Stimulated activated CD8-positive, alpha-beta memory T cell treated with anti-CD3 and anti-CD28 coated beads, Interleukin-15, amount 100 ng/mL, for 24 hours (primary cell): ENCODE results near the gene HPGDS.
"Not testable (repeated sequence)": the region's sequence is repeated elsewhere in the genome, so short reads cannot be mapped to it uniquely, and the experiment has no call there.

Experiments
- DNase-seq: peaks from one replicate; pipeline ENCODE4 v3.0.0-alpha.2; 2020; ENCODE audit warnings: low read depth

HPGDS gene

DNA sequence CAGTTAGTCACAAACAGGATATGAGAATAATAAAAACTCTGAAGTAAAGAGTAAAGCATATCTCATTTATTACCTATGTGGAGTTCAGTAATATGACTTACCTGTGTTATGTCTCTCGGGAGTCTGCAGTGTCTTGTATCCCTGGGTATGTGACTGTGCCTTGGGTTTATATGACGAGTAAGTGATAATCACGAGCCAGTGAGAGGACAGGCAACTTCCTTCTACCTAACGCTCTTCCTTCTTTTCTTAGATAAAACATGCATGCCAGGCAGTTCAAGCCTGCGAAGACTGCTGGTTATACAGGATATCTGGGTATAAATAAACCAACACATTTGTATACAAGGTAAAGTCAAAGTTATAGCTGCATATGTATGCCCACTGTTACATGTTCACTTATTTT, at the start of gene HPGDS:
Gene HPGDS (minus strand): TSS at position 143 of the 400 bp plus-strand sequence. CDS start 8,207 bp downstream, outside the sequence.
- DNase-seq: no peak

DNA sequence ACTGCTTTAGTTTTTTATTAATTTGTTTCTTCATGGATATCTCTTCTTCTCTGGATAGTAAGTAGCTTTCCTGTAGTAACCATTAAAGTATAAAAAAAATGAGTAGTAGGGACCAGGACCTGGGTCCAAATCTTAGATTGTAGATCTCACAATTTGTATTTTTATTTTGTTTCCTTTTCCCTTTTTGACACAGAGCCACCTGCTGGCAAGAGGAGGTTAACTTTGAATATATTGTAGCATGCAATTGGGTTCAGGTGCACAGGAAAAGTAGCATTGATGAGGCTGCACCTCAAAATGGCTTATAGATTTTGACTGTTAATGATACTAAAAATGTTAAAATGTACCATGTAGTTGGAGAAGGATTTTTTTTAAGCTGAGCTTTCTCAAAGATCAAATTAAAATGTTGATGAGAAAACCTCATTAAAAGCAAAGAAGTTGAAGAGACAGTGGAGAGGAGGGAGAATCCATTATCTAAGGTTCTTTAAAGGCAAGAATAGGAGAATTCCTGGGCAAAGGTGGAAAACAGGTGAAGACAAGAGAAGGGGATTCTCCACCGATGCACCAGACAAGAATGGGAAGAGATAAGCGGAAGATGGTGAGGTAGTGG, 48.3 kb upstream of the HPGDS start:
- DNase-seq: no peak

- DNase-seq: no peak
Observed at GRCh38 chr4:94389595-94390267, 47.1 kb upstream of the HPGDS start.

DNA sequence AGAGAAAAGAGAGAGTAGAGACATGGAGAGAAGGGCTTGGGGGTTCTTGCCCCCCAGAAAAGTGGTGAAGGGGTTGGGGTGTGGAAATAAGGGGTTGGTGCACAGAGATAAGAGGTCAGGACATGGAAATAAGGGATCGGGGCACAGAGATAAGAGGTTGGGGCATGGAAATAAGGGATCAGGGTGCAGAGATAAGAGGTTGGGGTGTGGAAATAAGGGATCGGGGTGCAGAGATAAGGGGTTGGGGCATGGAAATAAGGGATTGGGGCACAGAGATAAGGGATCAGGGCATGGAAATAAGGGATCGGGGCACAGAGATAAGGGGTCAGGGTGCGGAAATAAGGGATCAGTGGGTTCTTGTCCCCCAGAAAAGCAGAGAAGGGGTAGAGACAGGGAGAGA, 45.3 kb upstream of the HPGDS start:
- DNase-seq: not testable (repeated sequence)

- not testable (repeated sequence) for DNase-seq
Observed at GRCh38 chr4:94385452-94385851, 42.8 kb upstream of the HPGDS start.

- DNase-seq: not testable (repeated sequence)
Observed at GRCh38 chr4:94382891-94383290, 40.3 kb upstream of the HPGDS start.

- DNase-seq: no peak
Observed at GRCh38 chr4:94378047-94378446, 35.4 kb upstream of the HPGDS start.

DNA sequence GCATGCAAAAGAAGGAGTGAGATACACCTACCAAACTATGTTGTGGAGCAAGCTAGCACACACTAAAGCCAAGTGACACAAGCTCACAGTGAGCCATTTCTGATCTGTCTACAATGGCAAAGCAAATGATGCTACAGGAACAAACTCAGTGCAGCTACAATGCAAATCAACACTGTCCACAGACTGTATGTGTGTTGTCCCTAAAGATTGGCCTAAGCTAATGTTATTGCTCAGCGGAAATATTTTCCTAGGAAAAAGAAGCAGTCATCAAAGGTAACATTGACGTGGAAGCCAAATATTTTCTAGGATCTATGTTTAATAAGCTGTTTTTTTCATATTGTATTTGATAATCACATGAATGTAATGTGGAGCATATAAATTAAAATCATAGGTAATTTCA, 34.7 kb upstream of the HPGDS start:
- no peak for DNase-seq

DNA sequence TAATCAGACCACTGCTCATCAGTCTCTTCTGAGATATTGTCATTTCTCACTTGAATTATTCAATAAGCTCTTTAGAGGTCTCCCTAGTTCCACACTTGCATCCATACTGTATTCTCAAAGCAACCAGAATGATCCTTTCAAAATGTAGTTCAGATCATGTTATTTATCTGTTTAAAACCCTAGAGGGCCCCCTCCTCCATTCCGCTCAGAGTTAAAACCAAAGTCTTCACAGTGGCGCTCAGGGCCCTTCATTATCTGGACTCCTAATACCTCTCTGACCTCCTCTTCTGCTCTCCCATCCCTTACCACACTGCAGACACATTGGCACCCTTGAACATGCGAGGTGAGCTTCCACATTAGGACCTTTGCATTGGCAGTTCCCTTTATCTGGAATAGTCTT, 32.7 kb upstream of the HPGDS start:
- no peak for DNase-seq

DNA sequence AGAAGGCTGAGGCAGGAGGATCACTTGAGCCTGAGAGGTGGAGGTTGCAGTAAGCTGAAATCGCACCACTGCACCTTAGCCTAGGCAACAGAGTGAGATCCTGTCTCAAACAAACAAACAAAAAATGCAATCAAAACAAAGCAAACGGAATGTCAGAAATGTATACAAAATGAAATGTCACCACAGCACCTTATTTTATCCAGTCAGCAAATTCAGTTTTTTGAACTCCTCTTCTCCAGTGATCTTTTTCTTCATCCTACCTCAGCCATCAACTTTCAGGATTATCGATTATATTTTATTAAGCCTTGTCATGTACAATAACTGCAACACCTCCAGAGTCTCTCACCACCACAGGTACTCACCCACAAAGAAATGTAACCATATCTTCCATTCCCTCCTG, 31.1 kb upstream of the HPGDS start:
- DNase-seq: no peak

- DNase-seq: no peak
Observed at GRCh38 chr4:94372991-94373390, 30.4 kb upstream of the HPGDS start.

- DNase-seq: no peak
Observed at GRCh38 chr4:94372228-94372978, 29.8 kb upstream of the HPGDS start.

- no peak for DNase-seq
Observed at GRCh38 chr4:94371290-94371689, 28.7 kb upstream of the HPGDS start.

GRCh38 chr4:94370533-94371254, 28.1 kb upstream of the HPGDS start:
- no peak for DNase-seq

- no peak for DNase-seq
Observed at GRCh38 chr4:94369046-94369445, 26.4 kb upstream of the HPGDS start.

DNA sequence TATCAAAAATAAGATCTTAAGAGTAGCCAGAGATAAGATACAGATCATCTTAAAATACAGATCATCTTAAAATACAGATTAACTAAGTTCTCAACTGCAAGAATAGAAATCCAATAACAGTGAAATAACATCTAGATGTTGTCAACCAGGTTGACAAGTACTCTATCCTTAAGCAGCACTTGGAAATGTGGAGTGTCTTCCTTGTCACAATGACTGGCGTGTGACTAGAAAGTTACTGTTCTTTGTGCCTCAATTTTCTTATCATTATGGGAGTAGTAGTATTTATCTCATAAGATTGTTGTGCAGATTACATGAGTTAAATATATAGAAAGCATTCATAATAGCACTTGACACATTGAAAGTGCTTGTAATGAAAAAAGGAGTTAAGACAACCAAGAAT, 25.8 kb upstream of the HPGDS start:
- DNase-seq: no peak

DNA sequence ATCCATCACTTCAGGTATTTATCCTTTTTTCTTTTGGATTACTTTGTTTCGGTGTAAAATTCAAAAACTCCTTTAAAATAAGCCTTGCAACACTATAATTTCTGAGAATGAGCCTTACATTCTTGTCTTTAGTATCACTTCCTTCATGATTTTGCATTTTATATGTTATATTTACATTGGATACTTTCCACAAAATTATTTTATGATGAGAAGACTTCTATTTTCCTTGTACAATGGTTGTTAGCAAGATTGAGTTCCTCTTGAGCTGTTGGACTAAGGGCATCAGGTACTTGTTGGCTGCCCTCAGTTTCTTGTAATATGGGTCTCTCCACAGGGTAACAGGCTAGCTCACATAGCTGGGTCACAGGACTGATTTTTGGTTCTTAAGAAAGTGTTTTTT, 22.7 kb upstream of the HPGDS start:
- DNase-seq: no peak

DNA sequence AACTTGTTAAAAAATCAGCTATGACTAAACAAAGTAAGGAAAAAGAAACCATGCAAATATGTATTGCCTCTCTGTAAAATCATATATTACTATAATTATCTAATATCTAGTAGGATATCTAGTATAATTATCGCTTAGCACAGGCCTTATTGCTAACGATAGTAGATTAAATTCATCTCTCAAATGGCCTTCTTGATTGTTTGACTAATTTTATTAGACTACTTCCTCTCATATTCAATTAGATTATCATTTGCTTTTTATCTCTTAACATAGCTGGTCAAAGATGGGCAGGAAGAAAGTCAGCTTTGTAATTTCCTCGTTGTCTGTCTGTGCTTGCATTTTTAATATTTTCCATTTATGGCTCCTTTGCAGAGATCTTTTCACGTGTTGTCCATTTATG, 21.9 kb upstream of the HPGDS start:
- DNase-seq: no peak

DNA sequence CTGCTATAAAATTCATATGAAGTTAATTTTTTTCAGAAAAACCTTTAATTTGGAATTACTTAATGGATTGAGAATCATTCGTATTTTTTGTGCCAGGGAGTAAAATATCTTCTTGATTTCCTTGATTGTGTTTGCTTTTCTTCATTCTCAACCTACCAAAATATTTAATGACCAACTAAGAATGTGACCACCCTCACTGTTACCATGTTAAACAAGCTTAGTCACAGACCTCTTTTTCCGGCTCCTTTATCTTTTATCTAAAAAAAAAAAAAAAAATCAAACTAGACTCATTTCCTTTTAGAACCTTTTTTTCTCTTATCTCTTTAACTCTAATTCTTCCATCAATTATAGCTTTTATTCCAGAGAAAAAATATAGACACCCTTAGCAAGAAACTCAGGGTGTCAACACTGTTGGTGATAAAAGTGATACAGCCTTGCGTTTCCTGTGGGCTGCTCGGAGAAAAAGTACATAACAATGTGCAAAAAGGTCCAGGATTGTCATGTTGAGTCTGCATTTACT, 20.6 kb upstream of the HPGDS start:
- DNase-seq: no peak

- no peak for DNase-seq
Observed at GRCh38 chr4:94359838-94360237, 17.2 kb upstream of the HPGDS start.

DNA sequence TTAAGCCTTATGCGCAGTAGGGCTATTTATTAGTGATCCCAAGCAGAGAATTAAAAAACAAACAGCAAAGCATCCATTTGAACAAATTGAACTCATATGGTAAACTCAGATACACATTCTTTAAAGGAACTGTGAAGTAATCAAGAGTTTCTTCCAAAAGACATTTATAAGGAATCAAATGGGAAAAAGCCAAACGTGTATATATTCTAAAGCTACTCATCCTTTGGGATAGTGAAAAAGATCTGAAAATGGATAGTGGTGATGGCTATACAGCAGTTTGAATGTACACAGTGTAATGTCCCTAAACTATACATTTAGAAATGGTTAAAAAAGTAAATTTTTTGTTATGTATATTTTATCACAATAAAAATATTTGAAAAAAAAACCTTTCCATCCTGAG, 16.6 kb upstream of the HPGDS start:
- no peak for DNase-seq

DNA sequence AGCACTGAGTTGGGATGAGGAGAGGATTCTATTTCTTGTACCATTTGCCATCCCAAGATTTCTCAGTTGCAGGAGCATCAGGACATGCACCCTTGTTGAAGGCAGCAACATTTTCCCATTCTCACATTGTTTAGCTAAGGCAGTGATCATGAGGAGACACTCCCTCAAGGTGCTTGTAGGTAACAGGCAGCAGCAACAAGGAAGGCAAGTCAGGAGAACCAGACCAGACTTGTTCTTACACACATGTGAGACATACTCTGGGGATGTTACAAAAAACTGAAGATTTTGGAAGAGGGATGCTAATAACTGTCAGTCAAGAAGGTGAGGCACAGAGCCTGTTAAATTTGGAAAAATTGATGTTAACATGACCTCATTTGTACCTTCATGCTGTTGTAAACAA, 15.5 kb upstream of the HPGDS start:
- DNase-seq: no peak
